HG02970 (cell line): Measurements from ENCODE around the gene UGT3A1.
"Not testable (repeated sequence)": the region's sequence is repeated elsewhere in the genome, so short reads cannot be mapped to it uniquely, and the experiment has no call there.

Experiments
- ATAC-seq: cut with Tn5 transposase; IDR thresholded peaks from one replicate; pipeline ENCODE4 v1.9.1; 2021; ENCODE audit warnings: mild to moderate bottlenecking, moderate library complexity, moderate number of reproducible peaks; ENCODE audit not compliant: unreplicated experiment, low FRiP score

Gene UGT3A1

GRCh38 chr5:35990941-35991611, at the start of gene UGT3A1:
UGT3A1 (minus strand) TSS chr5:35991390; CDS start chr5:35991240, 150 bp downstream.
- no peak for ATAC-seq

GRCh38 chr5:36035696-36036095, 44.5 kb upstream of the UGT3A1 start:
- ATAC-seq: no peak

GRCh38 chr5:36034536-36035134, 43.4 kb upstream of the UGT3A1 start:
- not testable (repeated sequence) for ATAC-seq

- ATAC-seq: no peak
These were observed 42.3 kb upstream of the UGT3A1 start for GRCh38 chr5:36033486-36033885.

- no peak for ATAC-seq
These were observed 41.9 kb upstream of the UGT3A1 start for GRCh38 chr5:36033047-36033446.

- ATAC-seq: no peak
These were observed 40.0 kb upstream of the UGT3A1 start for GRCh38 chr5:36031223-36031622.

GRCh38 chr5:36029914-36030313, 38.7 kb upstream of the UGT3A1 start:
- no peak for ATAC-seq

- ATAC-seq: no peak
These were observed 37.8 kb upstream of the UGT3A1 start for GRCh38 chr5:36028816-36029465.

- ATAC-seq: no peak
These were observed 36.5 kb upstream of the UGT3A1 start for GRCh38 chr5:36027711-36028110.

GRCh38 chr5:36026706-36027465, 35.7 kb upstream of the UGT3A1 start:
- no peak for ATAC-seq

GRCh38 chr5:36022246-36022645, 31.1 kb upstream of the UGT3A1 start:
- ATAC-seq: not testable (repeated sequence)

- ATAC-seq: not testable (repeated sequence)
These were observed 28.4 kb upstream of the UGT3A1 start for GRCh38 chr5:36019584-36019983.

- ATAC-seq: no peak
These were observed 26.4 kb upstream of the UGT3A1 start for GRCh38 chr5:36017622-36018021.

- no peak for ATAC-seq
These were observed 25.8 kb upstream of the UGT3A1 start for GRCh38 chr5:36017004-36017403.

- no peak for ATAC-seq
These were observed 22.0 kb upstream of the UGT3A1 start for GRCh38 chr5:36013182-36013581.

- no peak for ATAC-seq
These were observed 18.5 kb upstream of the UGT3A1 start for GRCh38 chr5:36009698-36010097.

GRCh38 chr5:36007366-36007765, 16.2 kb upstream of the UGT3A1 start:
- ATAC-seq: no peak

- no peak for ATAC-seq
These were observed 15.0 kb upstream of the UGT3A1 start for GRCh38 chr5:36006163-36006562.

GRCh38 chr5:36001032-36001431, 9.8 kb upstream of the UGT3A1 start:
- no peak for ATAC-seq

GRCh38 chr5:35999547-35999946, 8.4 kb upstream of the UGT3A1 start:
- ATAC-seq: no peak

GRCh38 chr5:35996076-35996475, 4.9 kb upstream of the UGT3A1 start:
- ATAC-seq: no peak
